Stimulated activated CD8-positive, alpha-beta memory T cell treated with anti-CD3 and anti-CD28 coated beads, Interleukin-2, amount 100 ng/mL, for 1 hour (primary cell): Measurements from ENCODE around the gene CPNE7.
"Not testable (repeated sequence)": the region's sequence is repeated elsewhere in the genome, so short reads cannot be mapped to it uniquely, and the experiment has no call there.

ENCODE experiments used
- DNase-seq, 2 donors: peaks; one replicate each; pipeline ENCODE4 v3.0.0-alpha.2; 2020; ENCODE audit warnings: low read depth in 2 of 2

Gene CPNE7

DNA sequence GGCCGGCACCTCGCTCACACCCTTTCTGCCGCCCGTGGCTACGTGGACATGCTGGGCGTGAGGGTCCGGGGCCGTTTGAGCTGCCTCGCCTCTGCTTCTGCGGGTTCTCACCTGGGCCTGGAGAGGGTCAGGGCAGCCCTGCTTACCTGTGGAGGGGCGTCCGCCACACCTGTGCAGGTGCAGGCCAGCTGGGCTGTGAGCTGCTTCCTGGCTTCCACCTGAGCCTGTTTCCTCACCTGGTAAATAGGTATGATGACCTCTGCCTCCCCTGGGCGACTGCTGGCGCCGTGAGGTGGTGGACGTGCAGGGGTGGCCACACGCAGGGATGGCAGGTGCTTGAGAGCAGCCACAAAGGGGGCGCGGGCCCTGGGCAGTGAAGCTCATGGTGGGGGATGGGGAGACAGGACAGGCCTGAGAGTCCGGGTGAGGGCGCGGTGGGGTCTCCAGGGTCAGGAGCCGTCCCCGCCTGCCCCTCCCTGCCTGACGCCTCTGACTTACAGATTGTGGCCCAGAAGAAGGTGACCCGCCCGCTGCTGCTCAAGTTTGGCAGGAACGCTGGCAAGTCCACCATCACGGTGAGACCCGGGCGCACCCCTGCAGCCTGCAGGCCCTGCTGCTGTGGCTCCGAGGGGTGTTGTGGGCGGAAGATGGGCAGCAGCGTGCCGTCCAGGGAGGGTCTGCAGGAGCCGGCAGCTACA is 7.8 kb downstream of the CPNE7 start:
- DNase-seq, result no peak

DNA sequence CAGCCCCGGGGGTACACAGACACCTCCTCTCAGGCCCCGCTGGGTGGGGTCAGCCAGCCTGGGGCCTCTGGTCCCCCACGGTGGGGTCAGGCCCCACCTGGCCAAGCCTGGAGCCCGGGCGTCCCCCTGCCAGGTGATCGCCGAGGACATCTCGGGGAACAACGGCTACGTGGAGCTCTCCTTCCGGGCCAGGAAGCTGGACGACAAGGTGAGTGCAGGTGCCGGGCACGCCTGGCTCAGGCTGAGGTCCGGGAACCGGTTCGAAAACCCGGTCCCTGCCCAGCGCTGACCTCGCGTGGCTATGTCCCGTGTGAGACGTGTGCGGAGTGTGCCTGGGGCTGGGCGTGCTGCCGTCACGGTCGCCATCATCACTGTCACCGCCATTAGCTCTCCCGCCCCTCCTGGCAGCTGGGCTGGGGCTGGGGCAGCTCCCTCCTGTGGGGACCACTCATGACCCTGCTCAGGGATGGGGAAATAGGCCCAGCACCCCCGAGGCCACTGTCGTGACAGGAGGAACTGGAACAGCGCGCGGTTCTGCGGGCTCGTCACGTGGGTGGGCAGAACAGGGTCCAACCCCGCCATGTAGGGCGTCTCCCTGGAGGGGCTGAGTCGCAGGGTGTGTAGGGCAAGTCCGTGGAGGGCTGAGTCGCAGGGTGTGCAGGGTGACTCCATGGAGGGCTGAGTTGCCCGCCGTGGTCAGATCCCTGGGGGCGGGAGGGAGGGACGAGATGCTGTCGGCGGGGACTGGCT is 8.5 kb downstream of the CPNE7 start:
- DNase-seq, result no peak

DNA sequence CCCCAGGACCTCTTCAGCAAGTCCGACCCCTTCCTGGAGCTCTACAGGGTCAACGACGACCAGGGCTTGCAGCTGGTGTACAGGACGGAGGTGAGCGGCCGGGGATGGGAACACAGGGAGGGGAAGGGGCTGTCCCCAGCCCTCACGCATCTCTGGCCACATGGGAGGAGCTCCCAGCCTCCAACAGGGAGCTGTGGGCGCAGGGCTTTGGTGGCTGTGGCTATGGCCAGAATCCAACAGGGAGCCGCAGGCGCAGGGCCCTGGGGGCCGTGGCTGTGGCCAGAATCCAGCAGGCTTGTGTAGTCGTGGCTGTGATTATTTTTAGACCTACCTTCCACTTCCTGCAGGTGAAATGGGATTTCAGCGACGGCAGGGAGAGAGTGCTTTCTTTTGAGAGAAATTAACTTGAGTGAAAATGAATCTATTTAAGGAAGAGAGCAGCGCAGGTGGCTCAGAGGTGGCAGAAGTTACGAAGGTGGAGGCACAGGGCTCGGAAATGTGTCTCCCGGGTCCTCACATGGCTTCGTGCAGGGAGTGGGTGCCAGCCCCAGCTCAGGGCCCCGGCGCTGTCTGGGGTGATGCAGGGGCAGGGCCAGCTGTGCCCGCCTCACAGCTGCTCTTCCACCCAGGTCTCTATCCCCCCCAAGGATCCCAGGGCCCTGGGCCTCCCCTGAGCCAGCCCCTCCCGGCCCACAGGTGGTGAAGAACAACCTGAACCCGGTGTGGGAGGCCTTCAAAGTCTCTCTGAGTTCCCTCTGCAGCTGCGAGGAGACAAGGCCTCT is 9.4 kb downstream of the CPNE7 start:
- DNase-seq, result no peak

DNA sequence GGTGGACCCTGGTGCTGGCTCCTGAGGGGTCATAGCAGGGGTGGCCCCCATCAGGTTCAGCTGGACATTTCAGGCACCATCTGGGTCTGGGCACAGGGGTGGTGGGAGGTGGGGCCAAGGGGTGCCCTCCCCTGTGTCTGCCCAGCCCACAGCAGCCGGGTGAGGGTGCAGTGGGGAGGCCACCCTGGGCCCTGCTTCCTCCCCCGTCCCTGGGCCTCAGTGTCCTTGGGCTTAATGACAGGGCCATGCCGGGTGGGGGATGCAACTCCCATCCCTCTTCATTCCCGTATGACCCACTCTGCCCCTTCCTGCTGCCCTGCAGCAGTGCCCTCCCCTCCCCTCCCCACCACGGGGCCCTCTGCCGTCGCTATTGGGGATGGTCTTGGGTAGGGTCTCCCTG is 10.7 kb downstream of the CPNE7 start:
- DNase-seq, result no peak

DNA sequence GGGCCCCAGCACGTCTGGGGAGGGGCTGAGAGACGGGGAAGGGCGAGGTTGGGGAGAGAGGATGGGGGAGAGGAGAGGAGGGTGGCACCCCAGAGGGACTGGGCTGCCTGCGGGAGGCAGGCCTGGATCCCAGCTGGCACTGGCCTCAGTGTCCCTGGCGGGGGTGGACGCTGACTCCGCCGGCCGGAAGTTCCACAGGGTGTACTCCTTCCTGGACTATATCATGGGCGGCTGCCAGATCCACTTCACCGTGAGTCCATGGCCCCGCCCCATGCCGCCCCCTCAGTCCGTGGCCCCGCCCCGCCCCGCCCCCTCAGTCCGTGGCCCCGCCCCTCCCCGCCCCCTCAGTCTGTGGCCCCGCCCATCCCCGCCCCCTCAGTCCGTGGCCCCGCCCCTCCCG is 11.3 kb downstream of the CPNE7 start:
- DNase-seq, result no peak

DNA sequence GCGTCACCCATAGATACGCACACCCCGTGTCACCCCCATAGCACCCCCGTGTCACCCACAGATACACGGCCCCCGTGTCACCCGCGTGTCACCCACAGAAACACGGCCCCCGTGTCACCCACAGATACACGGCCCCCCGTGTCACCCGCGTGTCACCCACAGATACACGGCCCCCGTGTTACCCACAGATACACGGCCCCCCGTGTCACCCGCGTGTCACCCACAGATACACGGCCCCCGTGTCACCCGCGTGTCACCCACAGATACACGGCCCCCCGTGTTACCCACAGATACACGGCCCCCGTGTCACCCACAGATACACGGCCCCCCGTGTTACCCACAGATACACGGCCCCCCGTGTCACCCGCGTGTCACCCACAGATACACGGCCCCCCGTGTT is 12.1 kb downstream of the CPNE7 start:
- DNase-seq, result not testable (repeated sequence)

DNA sequence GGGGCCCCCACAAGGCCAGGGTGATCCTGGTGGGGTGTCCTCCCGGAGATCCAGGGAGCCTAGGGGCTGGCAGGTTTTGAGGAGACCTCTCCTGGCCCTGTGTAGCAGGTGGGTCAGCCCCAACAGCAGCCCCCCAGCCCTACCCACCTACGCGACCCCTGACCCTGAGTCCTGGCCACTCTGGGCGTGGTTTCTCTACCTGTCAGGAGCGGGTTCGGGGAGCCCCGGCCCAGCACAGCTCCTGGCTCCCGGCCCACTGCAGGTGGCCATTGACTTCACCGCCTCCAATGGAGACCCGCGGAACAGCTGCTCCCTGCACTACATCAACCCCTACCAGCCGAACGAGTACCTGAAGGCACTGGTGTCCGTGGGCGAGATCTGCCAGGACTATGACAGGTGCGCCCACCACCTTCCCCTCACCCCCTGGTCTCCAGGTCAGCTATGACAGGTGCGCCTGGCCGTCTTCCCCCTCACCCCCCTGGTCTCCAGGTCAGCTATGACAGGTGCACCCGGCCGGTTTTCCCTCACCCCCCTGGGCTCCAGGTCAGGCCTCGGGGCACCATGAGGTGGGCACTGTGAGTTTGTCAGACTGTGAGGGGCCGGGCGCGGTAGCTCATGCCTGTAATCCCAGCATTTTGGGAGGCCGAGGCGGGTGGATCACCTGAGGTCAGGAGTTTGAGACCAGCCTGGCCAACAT is 13.0 kb downstream of the CPNE7 start:
- no peak for DNase-seq

DNA sequence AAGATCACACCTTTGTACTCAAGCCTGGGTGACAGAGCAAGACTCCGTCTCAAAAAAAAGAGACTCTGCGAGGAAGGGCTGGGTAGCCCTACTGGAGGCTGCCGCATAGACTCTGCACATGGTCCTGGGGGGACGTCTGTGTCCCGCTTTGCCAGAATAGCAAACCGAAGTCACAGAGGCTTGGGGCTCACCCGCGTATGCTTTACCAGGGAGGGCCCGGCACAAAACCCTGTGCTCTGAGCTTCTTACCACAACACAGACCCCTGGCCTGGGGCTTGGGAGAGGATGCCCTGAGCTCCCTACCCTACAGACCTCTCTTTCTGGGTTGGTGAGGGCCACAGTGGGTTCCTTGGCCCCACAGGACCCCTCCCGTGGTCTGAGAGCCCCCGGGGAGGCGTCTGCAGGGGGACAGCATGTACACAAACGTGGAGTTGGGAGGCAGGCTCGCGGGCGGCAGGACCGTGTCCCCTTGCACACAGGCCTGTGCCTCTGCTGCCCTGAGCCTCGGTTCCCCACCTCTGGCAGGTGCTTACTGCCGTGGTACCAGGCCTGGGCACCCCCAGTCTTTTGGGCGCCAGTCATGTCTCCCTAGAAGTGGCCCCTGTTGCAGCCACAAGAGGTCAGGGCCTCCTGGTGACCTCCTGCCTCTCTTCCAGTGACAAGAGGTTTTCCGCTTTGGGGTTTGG is 13.8 kb downstream of the CPNE7 start:
- DNase-seq, result no peak

DNA sequence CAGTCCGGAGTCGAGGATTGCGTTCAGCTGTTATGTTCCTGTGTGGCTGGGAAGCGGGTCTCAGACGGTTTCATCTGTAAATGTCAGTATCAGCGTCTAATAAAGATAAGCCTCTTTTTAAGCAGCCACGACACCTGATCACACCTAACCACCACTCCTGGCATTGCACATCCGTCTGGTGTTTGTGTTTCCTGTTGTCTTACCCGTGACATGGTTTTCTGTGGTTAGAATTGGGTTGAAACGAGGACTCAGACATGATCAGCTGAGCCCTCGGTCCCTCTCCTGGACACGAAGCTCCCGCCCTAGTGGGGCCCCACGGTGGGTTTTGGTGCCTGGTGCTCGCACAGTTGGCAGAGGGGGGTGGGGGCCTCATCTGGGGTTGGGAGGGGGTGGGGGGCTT is 18.3 kb downstream of the CPNE7 start:
- DNase-seq, result no peak

DNA sequence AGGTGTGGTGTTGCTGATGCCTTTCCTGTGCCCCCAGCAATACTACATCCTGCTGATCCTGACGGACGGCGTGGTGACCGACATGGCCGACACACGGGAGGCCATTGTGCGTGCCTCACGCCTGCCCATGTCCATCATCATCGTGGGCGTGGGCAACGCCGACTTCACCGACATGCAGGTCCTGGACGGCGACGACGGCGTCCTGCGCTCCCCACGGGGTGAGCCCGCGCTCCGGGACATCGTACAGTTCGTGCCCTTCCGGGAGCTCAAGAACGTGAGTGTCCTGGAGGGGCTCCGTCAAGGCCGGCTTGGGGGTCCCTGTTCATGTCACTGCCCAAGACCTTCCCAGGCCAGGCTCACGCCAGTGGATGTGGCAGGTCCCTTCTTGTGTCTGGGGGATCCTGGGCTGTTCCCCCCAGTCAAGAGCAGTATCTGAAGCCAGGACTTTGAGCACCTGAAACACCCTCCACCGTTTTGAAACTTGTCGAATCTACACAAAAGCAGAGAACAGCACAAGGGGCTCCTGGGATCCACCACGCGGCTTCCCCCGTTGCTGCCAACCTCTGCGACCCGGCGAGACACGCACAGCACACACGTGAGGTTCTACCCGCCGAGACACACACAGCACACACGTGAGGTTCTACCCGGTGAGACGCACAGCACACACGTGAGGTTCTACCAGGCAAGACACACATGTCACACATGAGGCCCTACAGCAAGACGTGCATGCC is 19.9 kb downstream of the CPNE7 start:
- DNase-seq, result no peak

DNA sequence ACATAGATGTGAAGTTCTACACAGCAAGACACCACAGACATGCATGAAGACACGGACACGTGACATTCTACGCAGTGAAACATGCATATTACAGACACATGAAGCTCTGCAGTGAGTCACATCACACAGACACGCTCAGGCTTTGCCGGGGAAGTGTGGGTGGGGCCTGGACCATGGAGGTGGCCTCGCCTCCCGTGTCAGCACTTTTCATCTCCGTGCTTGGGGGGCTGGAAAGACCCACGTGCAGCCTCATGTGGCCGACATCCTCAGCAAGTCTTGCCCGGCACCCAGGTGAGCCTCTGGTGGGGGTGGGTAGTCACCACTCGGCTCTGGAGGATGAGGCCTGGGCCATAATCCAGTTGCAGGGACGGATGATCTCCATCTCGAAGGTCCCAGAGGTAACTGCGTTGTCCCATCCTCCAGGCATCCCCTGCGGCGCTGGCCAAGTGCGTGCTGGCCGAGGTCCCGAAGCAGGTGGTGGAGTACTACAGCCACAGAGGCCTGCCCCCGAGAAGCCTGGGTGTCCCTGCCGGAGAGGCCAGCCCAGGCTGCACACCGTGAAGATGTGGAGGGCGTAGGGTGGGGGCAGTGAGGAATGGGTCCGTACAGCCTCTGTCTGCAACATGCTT is 20.6 kb downstream of the CPNE7 start:
- DNase-seq, result no peak

DNA sequence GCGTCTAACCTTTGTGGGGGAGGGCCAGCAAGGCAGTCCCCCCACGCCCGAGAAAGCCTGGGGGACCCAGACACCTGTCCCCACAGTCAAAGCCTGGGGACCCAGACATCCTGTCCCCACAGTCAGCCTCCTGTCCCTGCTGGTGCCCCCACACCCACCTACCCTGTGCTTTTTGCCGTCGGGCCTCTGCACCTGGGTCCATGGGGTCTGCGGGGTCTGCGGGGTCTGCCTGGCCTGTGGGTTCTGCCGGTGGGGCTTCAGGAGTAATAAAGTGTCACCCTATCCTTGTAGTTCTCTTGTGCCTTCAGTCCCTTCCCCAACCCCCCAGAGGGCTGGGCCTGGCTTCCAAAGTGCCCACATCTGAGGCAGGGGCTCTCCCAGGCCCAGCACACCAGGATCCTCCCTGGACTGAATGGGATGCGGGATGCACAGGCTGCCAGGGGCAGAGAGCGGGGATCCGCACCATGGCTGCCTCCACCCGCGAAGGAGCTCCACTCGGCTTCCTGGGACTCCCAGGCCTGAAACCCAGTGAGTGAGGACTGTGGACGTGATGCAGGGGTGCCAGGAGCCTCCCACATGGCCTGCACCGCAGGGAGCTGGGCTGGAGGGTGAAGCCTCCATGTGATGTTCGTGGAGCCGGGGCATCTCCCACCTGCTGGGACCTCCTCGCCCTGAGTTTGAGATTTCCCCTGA is 21.5 kb downstream of the CPNE7 start:
- no peak for DNase-seq

DNA sequence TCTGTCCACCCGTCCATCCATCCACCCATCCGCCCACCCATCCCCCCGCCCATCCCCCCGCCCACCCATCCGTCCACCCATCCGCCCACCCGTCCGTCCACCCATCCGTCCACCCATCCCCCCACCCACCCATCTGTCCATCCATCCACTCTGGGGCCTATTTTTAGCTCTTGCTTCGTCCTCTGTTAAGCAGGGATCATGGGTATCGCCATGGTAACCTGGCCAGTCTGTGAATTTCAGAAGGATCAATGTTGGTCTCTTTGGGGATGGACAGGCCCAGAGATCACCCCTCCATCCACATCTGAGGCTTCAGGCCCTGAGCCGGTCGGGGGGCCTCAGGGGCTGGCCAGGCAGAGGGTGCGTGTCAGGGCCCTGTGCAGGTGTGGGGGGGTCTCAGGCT is 22.6 kb downstream of the CPNE7 start:
- no peak for DNase-seq

DNA sequence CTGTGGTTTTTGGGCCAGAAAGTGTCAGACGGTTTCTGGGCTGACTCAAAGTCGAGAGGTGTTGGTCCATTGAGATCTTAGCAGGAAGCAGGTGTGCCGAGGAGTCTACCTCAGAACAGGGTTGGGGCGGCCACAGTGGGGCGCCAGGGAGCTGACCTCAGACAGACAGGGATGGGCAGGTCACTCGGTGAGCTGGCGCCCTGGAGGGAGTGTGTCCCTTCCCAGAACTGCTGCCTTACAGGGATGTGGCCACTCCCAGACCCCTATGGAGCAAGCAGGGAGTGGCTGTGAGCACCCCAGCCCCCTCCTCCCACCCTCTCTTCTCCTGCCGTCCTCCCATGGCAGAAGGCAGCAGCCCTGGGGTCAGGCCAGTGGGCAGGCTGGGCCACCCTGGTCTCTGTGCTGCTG is 23.9 kb downstream of the CPNE7 start:
- no peak for DNase-seq

DNA sequence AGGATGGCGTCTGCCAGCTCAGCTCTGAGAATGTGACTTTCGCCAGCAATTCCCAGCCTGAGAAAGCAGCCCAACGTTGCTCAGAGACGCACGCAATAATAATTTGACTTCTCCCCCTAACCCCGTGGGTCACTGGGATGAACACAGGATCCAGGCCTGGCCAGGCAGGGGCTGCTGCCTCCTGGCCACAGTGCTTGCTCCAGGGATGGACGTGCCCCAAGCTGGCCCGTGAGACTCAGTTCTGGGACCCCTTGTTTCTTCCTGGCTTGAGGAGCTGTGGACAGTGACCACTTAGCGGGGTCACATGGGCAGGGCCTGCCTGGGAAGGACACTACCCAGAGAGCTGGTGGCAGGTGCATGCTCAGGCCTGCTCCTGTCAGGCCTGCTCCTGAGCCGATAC is 24.3 kb downstream of the CPNE7 start:
- DNase-seq, result no peak

DNA sequence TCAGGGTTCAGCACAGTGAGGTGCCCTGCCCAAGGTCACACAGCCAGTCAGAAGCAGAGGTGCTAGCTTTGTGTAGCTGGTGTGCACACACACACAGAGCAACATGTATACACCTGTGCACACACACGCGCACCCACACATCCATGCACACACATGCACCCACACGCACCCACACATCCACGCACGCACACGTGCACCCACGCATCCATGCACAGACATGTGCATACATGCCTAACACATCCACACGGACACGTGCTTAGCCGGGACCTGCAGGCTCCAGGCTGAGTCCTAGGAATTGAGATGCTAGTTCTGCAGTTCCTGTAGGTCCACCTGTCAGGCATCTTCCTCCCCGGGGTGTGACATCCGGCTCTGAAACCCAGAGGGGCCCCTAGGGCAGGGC is 24.9 kb downstream of the CPNE7 start:
- DNase-seq, result no peak

DNA sequence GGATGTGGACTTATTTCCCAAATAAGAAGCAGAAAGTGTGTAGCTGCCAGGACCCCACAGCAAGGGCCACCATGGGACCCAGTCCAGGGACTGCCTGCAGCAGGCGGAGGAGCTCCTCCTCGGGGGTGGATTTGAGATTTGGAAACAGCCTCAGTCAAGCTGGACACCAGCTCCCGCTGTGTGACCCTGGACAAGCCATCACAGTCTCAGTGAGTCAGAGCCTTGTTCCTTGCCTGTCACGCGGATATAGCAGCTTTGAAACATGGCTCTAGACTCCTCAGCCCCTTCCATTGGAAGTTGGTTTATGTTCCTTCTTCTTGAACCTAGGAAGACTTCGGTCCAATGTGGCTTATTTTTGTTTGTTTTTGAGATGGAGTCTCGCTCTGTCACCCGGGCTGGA is 25.4 kb downstream of the CPNE7 start:
- DNase-seq, result no peak

DNA sequence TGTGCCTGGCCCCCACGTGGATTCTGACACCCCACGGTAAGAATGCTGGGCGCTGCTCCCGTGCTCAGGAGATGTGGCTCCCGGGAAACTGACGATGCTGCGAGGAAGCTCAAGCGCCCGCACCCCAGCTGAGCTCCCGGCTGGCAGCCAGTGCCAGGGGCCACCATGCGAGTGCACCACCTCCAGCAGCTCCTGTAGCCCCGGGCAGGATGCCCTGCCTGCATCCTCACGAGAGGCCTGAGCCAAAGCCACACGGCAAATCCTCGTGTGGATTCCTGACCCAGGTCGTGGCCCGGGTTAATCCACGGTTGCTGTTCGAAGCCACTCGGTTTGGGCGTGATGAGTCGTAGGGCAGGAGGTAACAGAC is 26.3 kb downstream of the CPNE7 start:
- no peak for DNase-seq

DNA sequence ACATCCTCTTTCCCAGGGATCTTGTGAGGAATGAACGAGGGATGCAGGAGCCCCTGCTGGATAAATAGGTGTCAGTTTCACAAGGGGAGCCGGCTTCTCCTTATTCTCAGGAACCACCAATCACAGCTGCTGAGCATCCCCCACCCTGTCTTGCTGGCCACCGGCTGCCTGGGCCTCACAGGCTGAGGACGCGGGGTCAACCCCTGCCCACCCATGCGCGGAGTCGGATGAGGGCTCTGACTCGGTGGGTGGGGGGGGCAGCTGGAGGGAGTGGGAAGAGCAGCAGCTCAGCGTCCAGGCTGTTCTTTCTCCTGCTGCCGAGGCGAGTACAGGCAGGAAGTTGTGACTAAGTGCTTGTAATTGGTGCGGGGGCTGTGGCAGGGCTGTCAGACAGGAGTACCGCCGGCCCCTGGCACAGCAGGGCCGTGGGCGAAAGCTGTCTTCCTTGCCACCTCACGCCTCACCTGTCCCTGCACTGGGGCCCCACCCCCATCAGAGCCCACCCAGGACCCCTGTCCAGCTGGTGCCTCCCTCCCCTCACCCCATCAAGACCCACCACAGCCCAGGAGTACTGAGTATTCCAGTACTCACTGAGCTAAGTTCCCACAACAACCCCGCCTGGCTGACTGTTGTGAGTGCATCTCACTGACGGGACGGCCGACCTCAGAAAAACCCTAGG is 26.9 kb downstream of the CPNE7 start:
- peak; percentile 24 to 30 for DNase-seq
